ENCODE data around the gene PRELID2.

PRELID2 gene

GRCh38 chr5:145863003-145863402 lies 27.9 kb upstream of the PRELID2 start:
- CTCF ChIA-PET = interaction anchor here (1.5 kb wide), 1 partner anchor 25 kb away, joined by 10 read pairs; no protein-coding TSS in a partner anchor
- POLR2A ChIA-PET = no interaction called here

GRCh38 chr5:145859897-145860296 lies 24.8 kb upstream of the PRELID2 start:
- DNase-seq (ENCODE audit: low read depth, low spot score) = no peak
- ChIA-PET CTCF (interaction anchor here (0.9 kb wide), 1 partner anchor 9 kb away, joined by 3 read pairs; no protein-coding TSS in a partner anchor), POLR2A (no interaction called here)

More at GRCh38 chr5:145863003-145863402, 27.9 kb upstream of the PRELID2 start:
- no peak for TF ChIP-seq CTCF (IDR thresholded peaks at IDR 0.05; ENCODE audit: insufficient read depth, low read length, missing control alignments)
- DNase-seq (ENCODE audit: low read depth, low spot score) = no peak
- H3K4me3 ChIP-seq (ENCODE audit: low read depth, low read length) = no peak overlapping the region

GRCh38 chr5:145859453-145859852 lies 24.3 kb upstream of the PRELID2 start:
- TF ChIP-seq CTCF (IDR thresholded peaks at IDR 0.05; ENCODE audit: insufficient read depth, low read length, missing control alignments) = no peak
- POLR2A ChIA-PET = no interaction called here
- CTCF ChIA-PET = interaction anchor here (1.3 kb wide), 1 partner anchor 33 kb away, joined by 3 read pairs; no protein-coding TSS in a partner anchor
- no peak for DNase-seq (ENCODE audit: low read depth, low spot score)
- no peak overlapping the region for H3K4me3 ChIP-seq (ENCODE audit: low read depth, low read length)

More at GRCh38 chr5:145859897-145860296, 24.8 kb upstream of the PRELID2 start:
- no peak for TF ChIP-seq CTCF (IDR thresholded peaks at IDR 0.05; ENCODE audit: insufficient read depth, low read length, missing control alignments)
- no peak overlapping the region for H3K4me3 ChIP-seq (ENCODE audit: low read depth, low read length)

GRCh38 chr5:145858959-145859358 lies 23.8 kb upstream of the PRELID2 start:
- CTCF ChIA-PET = interaction anchor here (1.3 kb wide), 1 partner anchor 32 kb away, joined by 3 read pairs; no protein-coding TSS in a partner anchor
- POLR2A ChIA-PET = no interaction called here
- no peak for TF ChIP-seq CTCF (IDR thresholded peaks at IDR 0.05; ENCODE audit: insufficient read depth, low read length, missing control alignments)
- no peak for DNase-seq (ENCODE audit: low read depth, low spot score)
- no peak overlapping the region for H3K4me3 ChIP-seq (ENCODE audit: low read depth, low read length)

- ChIA-PET POLR2A (interaction anchor here (0.7 kb wide), 1 partner anchor 48 kb away, joined by 3 read pairs; no protein-coding TSS in a partner anchor), CTCF (interaction anchor here (0.9 to 2.3 kb wide), 8 partner anchors 10 to 1652 kb away, joined by 3 to 11 read pairs (median 3); no protein-coding TSS in a partner anchor)
- no peak for TF ChIP-seq CTCF (IDR thresholded peaks at IDR 0.05; ENCODE audit: insufficient read depth, low read length, missing control alignments)
- DNase-seq (ENCODE audit: low read depth, low spot score) = peak; percentile 17
- H3K4me3 ChIP-seq (ENCODE audit: low read depth, low read length) = peak overlapping the region; percentile 26
Observed at GRCh38 chr5:145856285-145856818, 21.2 kb upstream of the PRELID2 start.

GRCh38 chr5:145855763-145856267 lies 20.7 kb upstream of the PRELID2 start:
- ChIA-PET CTCF (interaction anchor here (0.6 to 2.3 kb wide), 12 partner anchors 10 to 275 kb away, joined by 3 to 11 read pairs (median 3); no protein-coding TSS in a partner anchor), POLR2A (interaction anchor here (0.5 to 0.7 kb wide), 2 partner anchors 49 to 259 kb away, joined by 3 read pairs; no protein-coding TSS in a partner anchor)
- TF ChIP-seq CTCF (IDR thresholded peaks at IDR 0.05; ENCODE audit: insufficient read depth, low read length, missing control alignments) = no peak
- DNase-seq (ENCODE audit: low read depth, low spot score) = no peak
- no peak overlapping the region; the same call in 1 of the 2 replicates for H3K4me3 ChIP-seq (ENCODE audit: low read depth, low read length)
